Activated CD4-positive, alpha-beta T cell treated with anti-CD3 and anti-CD28 coated beads, Interleukin-2, amount 10 ng/mL, durations not matched to agents 24 days and 14 days (primary cell): ENCODE results near the gene NEB. TPM values are rescaled to one million over a fixed set of nuclear protein-coding genes. Genes with fewer than 3 reads are reported as not detected.

Source experiments
- DNase-seq: peaks from one replicate; pipeline ENCODE4 v3.0.0; 2022
- H3K27ac Mint-ChIP-seq: one replicate; pipeline ENCODE4 v1.8.0; 2022; ENCODE audit warnings: mild to moderate bottlenecking, mixed read lengths
- H3K27me3 Mint-ChIP-seq: one replicate; pipeline ENCODE4 v1.8.0; 2022; ENCODE audit warnings: mixed read lengths
- H3K36me3 Mint-ChIP-seq: one replicate; pipeline ENCODE4 v1.8.0; 2022; ENCODE audit warnings: low read depth, mild to moderate bottlenecking, mixed read lengths
- H3K4me1 Mint-ChIP-seq: one replicate; pipeline ENCODE4 v1.8.0; 2021; ENCODE audit warnings: mixed read lengths
- H3K4me3 Mint-ChIP-seq: one replicate; pipeline ENCODE4 v1.8.0; 2022; ENCODE audit warnings: mild to moderate bottlenecking, moderate library complexity, mixed read lengths
- H3K9me3 Mint-ChIP-seq: one replicate; pipeline ENCODE4 v1.8.0; 2021; ENCODE audit warnings: mixed read lengths
- intact Hi-C: fragments of 100-400 bp; cut with micrococcal nuclease; formaldehyde crosslinking; loops from one replicate; pipeline ENCODE4 v1.15.1; 2023
- total RNA-seq: library from RNA; stranded (reverse); gene quantifications from 2 replicates; pipeline ENCODE4 v1.2.3, GENCODE V29; 2022

NEB gene
- total RNA-seq, 1 donor from 2014 or later = 0.02 TPM

DNA sequence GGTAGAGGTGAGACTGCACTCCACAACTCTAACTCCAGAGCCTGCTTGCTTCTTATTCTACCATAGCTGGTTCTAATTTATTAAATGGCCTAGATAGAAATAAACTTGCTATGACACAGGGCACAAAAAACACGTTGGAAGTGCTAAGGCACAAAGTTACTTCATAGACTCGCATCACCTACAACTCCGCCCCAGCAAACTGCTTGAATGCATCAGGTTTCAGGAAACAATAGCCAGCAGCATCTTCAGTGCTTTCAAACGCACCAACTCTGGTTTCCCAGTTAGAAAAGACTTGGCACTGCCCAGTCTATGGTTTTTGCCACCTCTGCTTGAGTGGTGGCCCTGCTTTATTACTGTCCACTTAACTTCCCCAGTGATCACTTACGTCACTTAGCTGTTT lies 182.0 kb downstream of the NEB start:
- no peak for DNase-seq
- Mint-ChIP-seq H3K27ac (no peak overlapping the region), H3K9me3 (no peaks in the 10 kb centered on the region), H3K4me3 (no peak overlapping the region), H3K4me1 (no peaks in the 10 kb centered on the region), H3K27me3 (peaks cover 2% of the 10 kb centered on the region), H3K36me3 (no peaks in the 10 kb centered on the region)
- intact Hi-C loops = no loop called here

DNA sequence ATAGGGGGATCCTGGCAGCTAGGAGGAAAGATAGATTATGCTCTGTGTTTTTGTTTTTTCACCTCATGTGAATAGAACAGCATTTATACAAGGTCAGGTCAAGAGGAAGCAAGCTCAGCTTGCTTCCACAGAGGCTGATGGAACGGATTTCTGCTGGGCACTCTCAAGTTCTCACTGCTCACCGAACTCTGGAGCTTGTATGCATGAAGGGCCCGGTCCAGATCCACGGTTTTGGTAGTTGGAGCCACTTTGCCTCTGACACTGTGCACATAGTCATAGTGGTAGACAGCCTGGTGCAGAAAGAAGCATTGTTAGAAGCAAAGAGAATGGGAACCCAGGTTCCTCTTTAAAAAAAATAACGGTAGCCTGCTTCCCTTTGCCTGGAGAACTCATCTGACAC lies 182.7 kb downstream of the NEB start:
- H3K4me1 Mint-ChIP-seq = no peaks in the 10 kb centered on the region
- H3K27ac Mint-ChIP-seq = no peak overlapping the region
- intact Hi-C loops = no loop called here
- H3K27me3 Mint-ChIP-seq = no peaks in the 10 kb centered on the region
- no peak overlapping the region for H3K4me3 Mint-ChIP-seq
- no peak for DNase-seq
- H3K9me3 Mint-ChIP-seq = no peaks in the 10 kb centered on the region
- no peaks in the 10 kb centered on the region for H3K36me3 Mint-ChIP-seq

- Mint-ChIP-seq H3K4me3 (no peak overlapping the region), H3K36me3 (no peaks in the 10 kb centered on the region), H3K9me3 (no peaks in the 10 kb centered on the region), H3K4me1 (no peaks in the 10 kb centered on the region), H3K27me3 (no peaks in the 10 kb centered on the region), H3K27ac (no peak overlapping the region)
- intact Hi-C loops = no loop called here
- no peak for DNase-seq
Measured at GRCh38 chr2:151549191-151549590, 185.1 kb downstream of the NEB start.

- no peak for DNase-seq
- no peaks in the 10 kb centered on the region for H3K27me3 Mint-ChIP-seq
- no peak overlapping the region for H3K4me3 Mint-ChIP-seq
- H3K9me3 Mint-ChIP-seq = no peaks in the 10 kb centered on the region
- intact Hi-C loops = no loop called here
- no peak overlapping the region for H3K27ac Mint-ChIP-seq
- H3K4me1 Mint-ChIP-seq = no peaks in the 10 kb centered on the region
- no peaks in the 10 kb centered on the region for H3K36me3 Mint-ChIP-seq
Measured at GRCh38 chr2:151544449-151544848, 189.8 kb downstream of the NEB start.

GRCh38 chr2:151543876-151544275 lies 190.4 kb downstream of the NEB start:
- H3K36me3 Mint-ChIP-seq = no peaks in the 10 kb centered on the region
- intact Hi-C loops = no loop called here

GRCh38 chr2:151534001-151534400 lies 200.3 kb downstream of the NEB start:
- Mint-ChIP-seq H3K4me3 (no peak overlapping the region), H3K9me3 (no peaks in the 10 kb centered on the region), H3K36me3 (no peaks in the 10 kb centered on the region), H3K4me1 (no peaks in the 10 kb centered on the region), H3K27ac (no peak overlapping the region), H3K27me3 (no peaks in the 10 kb centered on the region)
- intact Hi-C loops = no loop called here
- DNase-seq = no peak

More at GRCh38 chr2:151543876-151544275, 190.4 kb downstream of the NEB start:
- H3K4me3 Mint-ChIP-seq = no peak overlapping the region
- H3K27ac Mint-ChIP-seq = no peak overlapping the region
- H3K4me1 Mint-ChIP-seq = no peaks in the 10 kb centered on the region
- H3K9me3 Mint-ChIP-seq = no peaks in the 10 kb centered on the region
- no peaks in the 10 kb centered on the region for H3K27me3 Mint-ChIP-seq
- no peak for DNase-seq

- Mint-ChIP-seq H3K4me3 (no peak overlapping the region), H3K27ac (no peak overlapping the region), H3K4me1 (no peaks in the 10 kb centered on the region), H3K9me3 (no peaks in the 10 kb centered on the region), H3K36me3 (no peaks in the 10 kb centered on the region), H3K27me3 (no peaks in the 10 kb centered on the region)
- no peak for DNase-seq
- intact Hi-C loops = no loop called here
Measured at GRCh38 chr2:151533127-151533526, 201.1 kb downstream of the NEB start.

- Mint-ChIP-seq H3K4me1 (no peaks in the 10 kb centered on the region), H3K4me3 (no peak overlapping the region), H3K36me3 (no peaks in the 10 kb centered on the region), H3K27me3 (no peaks in the 10 kb centered on the region), H3K27ac (no peak overlapping the region), H3K9me3 (no peaks in the 10 kb centered on the region)
- intact Hi-C loops = no loop called here
- no peak for DNase-seq
Measured at GRCh38 chr2:151526572-151527090, 207.6 kb downstream of the NEB start.

- intact Hi-C loops = no loop called here
- Mint-ChIP-seq H3K27ac (no peak overlapping the region), H3K9me3 (no peaks in the 10 kb centered on the region), H3K4me3 (no peak overlapping the region), H3K4me1 (no peaks in the 10 kb centered on the region), H3K27me3 (no peaks in the 10 kb centered on the region), H3K36me3 (no peaks in the 10 kb centered on the region)
- DNase-seq = no peak
Measured at GRCh38 chr2:151525821-151526373, 208.4 kb downstream of the NEB start.

DNA sequence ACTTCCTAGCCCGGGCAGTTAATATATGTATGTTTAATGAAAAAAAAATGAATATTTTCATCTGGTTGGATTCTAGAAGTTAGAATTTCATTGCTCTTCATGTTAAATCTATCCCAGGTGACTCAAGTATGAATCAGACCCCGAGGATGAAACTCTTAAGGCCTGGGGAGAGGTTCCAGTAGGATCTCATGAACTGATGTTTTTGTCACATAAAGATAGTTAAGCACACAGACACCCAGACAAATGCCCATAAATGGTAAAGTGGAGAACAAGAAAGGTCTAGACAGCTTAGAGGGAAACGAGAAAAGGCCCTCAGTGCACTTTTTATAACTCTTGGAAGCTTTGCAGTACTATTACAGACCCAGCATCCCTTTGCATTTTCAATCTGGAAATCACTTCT lies 210.4 kb downstream of the NEB start:
- H3K9me3 Mint-ChIP-seq = no peaks in the 10 kb centered on the region
- no peaks in the 10 kb centered on the region for H3K36me3 Mint-ChIP-seq

DNA sequence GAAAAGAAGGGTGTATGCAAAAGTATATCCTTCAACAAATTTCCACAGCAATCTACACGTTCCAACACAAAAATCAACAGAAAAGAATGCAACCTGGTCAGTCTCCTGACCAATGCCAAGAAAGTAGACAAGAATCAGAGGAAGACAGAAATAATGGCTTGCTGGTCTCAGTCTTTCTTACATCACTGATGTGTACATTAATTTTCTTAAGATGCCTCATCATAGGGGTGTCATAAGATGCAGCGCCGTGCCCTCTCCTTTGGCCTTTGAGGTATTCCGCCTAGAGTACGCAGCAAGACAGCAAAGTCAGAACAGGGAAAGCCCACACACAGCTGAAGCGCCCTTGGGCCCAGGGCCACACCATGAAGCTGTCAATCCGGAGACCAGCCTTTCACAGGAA lies 211.7 kb downstream of the NEB start:
- intact Hi-C loops = no loop called here
- Mint-ChIP-seq H3K36me3 (no peaks in the 10 kb centered on the region), H3K9me3 (no peaks in the 10 kb centered on the region), H3K4me3 (no peak overlapping the region), H3K4me1 (no peaks in the 10 kb centered on the region), H3K27ac (no peak overlapping the region), H3K27me3 (no peaks in the 10 kb centered on the region)
- DNase-seq = no peak

More for the DNA sequence above, 210.4 kb downstream of the NEB start:
- H3K27ac Mint-ChIP-seq = no peak overlapping the region
- H3K4me3 Mint-ChIP-seq = no peak overlapping the region
- intact Hi-C loops = no loop called here
- DNase-seq = no peak
- no peaks in the 10 kb centered on the region for H3K4me1 Mint-ChIP-seq
- H3K27me3 Mint-ChIP-seq = no peaks in the 10 kb centered on the region

DNA sequence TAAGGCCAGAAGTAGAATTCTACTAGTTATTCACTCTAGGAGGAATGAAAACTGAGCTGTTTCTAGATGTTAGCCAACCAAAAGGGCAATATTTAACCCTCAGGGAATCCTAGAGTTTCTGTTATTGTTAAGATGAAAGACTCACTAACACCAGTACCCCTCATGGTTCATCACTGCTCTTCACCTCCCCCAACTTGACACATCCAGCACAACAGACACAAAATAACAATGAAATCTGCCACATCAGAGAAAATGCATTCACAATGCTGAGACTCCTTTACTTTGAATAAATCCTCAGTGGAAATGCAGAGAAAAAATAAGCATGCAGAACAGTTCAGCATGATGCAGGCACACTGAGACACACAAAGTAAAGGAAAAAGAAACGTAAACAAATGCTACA lies 213.3 kb downstream of the NEB start:
- no peaks in the 10 kb centered on the region for H3K4me1 Mint-ChIP-seq
- no peak overlapping the region for H3K4me3 Mint-ChIP-seq
- intact Hi-C loops = no loop called here
- no peaks in the 10 kb centered on the region for H3K27me3 Mint-ChIP-seq
- no peak for DNase-seq
- H3K9me3 Mint-ChIP-seq = no peaks in the 10 kb centered on the region
- no peak overlapping the region for H3K27ac Mint-ChIP-seq
- no peaks in the 10 kb centered on the region for H3K36me3 Mint-ChIP-seq

DNA sequence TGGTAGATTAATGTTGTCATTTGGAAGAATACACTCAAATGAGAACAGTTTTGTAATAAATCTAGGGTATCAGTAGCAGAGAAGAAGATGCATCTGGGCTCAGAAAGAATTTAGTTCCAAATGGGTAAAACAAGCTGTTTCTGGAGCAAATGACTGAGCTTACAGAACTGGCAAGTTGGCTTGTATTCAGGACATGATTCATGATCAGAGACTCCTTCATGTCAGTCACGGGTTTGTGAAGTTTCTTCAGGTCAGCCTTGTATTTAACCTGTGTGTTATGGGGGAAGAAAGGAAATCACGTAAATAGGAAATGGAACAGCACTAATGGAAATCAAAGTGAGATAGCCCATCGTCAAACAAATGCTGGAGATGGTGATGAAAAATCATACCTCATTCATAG lies 215.5 kb downstream of the NEB start:
- DNase-seq = no peak
- H3K4me3 Mint-ChIP-seq = no peak overlapping the region
- no peak overlapping the region for H3K27ac Mint-ChIP-seq
- intact Hi-C loops = no loop called here
- no peaks in the 10 kb centered on the region for H3K27me3 Mint-ChIP-seq
- no peaks in the 10 kb centered on the region for H3K36me3 Mint-ChIP-seq
- H3K9me3 Mint-ChIP-seq = no peaks in the 10 kb centered on the region
- H3K4me1 Mint-ChIP-seq = no peaks in the 10 kb centered on the region

DNA sequence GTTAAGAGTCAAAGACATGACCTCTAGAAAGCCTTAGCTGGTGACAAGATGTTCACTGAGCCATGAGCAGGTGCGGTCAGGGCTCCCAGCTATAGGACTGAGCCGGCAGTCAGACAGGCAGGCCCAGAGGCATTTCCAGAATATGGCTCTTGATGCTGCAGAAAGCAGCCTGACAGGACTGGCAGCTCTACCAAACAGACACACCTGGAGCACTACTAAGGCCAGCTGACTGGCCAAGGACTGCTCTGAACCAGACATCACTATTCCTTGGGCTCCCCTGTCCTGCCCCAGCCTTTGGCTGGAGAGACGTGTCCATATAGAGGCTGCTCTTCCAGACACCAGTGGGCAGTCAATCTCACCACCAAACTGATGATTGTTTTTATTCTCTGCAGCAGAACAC lies 225.8 kb downstream of the NEB start:
- intact Hi-C loops = no loop called here
- Mint-ChIP-seq H3K4me3 (no peak overlapping the region), H3K36me3 (no peaks in the 10 kb centered on the region), H3K9me3 (no peaks in the 10 kb centered on the region), H3K4me1 (no peaks in the 10 kb centered on the region), H3K27me3 (no peaks in the 10 kb centered on the region), H3K27ac (no peak overlapping the region)
- DNase-seq = no peak

GRCh38 chr2:151506170-151506569 lies 228.1 kb downstream of the NEB start:
- Mint-ChIP-seq H3K36me3 (peaks cover 2% of the 10 kb centered on the region), H3K4me1 (no peaks in the 10 kb centered on the region), H3K27ac (no peak overlapping the region), H3K27me3 (no peaks in the 10 kb centered on the region), H3K4me3 (no peak overlapping the region), H3K9me3 (no peaks in the 10 kb centered on the region)
- DNase-seq = no peak
- intact Hi-C loops = no loop called here
